CD4-positive, alpha-beta T cell treated with Interleukin-17A for 4 hours (primary cell): ENCODE measurements around the gene KCNK1.

Experiments used
- DNase-seq: peaks from one replicate; pipeline ENCODE4 v3.0.0-alpha.2; 2020; ENCODE audit warnings: mixed read lengths

Gene KCNK1

DNA sequence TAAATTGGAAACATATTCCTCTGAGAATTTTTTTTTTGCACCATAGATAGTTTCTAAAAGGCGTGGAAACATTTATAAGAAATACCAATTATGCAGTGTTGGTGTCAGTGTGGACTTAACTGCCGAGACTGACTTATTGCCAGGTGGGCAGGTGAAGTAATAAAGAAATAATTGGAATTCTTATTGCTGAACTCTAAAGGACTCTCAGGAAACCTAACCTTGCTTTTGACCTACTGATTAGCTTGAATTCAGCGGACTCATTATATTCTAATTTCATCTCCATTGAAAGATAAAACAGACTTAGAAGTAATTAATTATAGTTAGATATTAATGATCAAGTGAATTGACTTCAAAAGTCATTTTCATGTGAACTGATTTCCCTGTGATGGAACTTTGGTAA, 26.3 kb downstream of the KCNK1 start:
- no peak for DNase-seq

DNA sequence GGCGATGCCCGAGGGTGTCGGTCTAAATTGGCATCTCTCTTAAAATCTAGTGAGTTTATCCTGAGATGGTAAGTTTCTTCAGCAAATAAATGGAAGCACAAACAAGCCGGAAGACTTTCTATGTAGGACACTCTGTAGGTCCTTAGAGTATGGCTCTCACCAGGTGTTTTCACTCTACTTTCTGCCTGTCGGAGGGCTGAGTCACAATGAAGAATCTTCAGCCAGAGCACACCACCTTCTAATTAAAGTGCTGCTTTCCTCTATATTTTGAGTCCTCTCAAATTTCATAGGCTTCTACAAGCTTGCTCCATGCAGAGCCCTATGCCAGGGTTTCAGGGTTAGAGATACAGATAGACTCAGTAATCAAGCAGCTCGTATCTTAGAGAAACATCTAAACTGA, 27.1 kb downstream of the KCNK1 start:
- DNase-seq: no peak

- DNase-seq: no peak
Observed at GRCh38 chr1:233647073-233647472, 33.2 kb downstream of the KCNK1 start.

DNA sequence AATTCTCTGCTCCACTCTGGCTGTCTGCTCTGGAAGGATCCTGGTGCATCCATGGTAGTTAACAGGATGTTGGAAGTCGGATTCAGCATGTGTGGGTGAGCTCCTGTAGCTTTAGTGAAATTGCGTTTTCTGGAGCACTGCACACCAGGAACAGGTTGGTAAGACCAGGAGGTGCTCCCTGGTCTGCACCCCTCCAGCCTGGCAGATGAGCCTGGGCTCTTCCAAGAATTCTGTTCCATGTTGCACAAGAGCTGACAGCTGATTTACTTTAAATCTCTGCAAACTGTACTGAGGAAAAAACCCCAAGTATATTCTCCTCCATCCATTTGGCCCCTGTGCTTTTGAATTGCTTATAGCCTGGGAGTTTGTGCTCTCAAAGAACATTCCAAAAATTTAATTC, 33.7 kb downstream of the KCNK1 start:
- DNase-seq: no peak

- DNase-seq: no peak
Observed at GRCh38 chr1:233651061-233651460, 37.2 kb downstream of the KCNK1 start.

- DNase-seq: no peak
Observed at GRCh38 chr1:233651563-233652233, 37.8 kb downstream of the KCNK1 start.

GRCh38 chr1:233652526-233652925, 38.6 kb downstream of the KCNK1 start:
- no peak for DNase-seq

- DNase-seq: no peak
Observed at GRCh38 chr1:233654658-233655280, 40.9 kb downstream of the KCNK1 start.

- no peak for DNase-seq
Observed at GRCh38 chr1:233655301-233655740, 41.4 kb downstream of the KCNK1 start.

DNA sequence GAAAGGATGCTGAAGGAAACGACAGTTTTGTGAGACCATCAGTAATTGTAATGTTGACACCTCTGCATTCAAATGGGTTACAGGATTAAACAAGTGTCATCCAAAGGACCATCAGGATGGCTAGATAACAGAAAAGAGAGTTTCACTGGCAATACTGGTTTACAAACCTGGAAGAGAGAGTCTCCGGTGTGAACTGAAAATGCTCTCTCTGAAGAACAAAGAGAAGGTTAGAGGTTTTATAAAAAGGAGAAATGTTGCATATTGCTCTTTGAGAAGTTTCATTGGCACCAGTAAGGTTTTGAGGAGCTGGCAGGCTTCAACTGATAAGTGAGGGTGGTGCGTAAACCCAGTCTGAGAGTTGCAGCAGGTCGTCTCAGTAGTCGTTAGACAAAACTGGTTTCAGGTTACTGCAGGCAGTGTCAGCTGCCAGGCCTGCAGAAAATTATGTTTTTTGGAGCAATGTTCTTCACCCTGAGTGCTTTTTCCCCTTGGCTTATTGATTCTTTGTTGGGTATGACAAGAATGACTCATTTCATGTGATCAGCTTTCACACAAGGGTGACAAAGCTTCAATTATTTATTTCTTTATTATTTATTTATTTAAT, 42.2 kb downstream of the KCNK1 start:
- DNase-seq: no peak

GRCh38 chr1:233656687-233657086, 42.8 kb downstream of the KCNK1 start:
- DNase-seq: no peak

DNA sequence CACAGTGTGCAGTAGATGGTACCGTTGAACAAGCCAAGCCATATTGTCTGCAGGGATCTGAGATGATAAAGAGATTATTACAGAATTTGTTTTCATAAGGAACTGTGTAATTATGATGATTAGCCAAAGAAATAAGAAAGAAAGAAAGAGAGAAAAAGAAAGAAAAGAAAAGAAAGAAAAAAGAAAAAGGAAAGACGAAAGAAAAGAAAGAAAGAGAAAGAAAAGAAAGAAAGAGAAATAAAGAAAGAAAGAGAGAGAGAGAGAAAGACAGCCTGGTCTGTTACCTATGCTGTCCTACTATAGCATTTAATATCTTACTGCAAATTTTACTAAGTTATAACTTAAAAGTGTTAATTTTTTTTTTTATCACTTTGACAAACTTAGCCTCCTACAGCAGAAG, 43.6 kb downstream of the KCNK1 start:
- DNase-seq: no peak

DNA sequence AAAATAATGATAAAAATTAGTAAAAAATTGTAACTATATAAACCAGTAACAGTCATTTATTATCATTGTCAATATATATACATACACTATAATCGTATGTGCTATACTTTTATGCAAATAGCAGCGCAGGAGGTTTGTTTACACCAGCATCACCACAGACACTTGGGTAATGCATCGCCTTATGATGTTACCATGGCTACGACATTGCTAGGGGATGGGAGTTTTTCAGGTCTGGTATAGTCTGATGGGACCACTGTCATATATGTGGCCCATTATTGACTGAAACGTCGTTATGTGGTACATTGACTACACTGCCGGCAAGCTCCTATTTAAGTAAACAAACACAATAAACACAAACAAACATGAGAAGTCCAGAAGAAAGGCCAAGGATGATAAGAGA, 45.6 kb downstream of the KCNK1 start:
- DNase-seq: no peak

DNA sequence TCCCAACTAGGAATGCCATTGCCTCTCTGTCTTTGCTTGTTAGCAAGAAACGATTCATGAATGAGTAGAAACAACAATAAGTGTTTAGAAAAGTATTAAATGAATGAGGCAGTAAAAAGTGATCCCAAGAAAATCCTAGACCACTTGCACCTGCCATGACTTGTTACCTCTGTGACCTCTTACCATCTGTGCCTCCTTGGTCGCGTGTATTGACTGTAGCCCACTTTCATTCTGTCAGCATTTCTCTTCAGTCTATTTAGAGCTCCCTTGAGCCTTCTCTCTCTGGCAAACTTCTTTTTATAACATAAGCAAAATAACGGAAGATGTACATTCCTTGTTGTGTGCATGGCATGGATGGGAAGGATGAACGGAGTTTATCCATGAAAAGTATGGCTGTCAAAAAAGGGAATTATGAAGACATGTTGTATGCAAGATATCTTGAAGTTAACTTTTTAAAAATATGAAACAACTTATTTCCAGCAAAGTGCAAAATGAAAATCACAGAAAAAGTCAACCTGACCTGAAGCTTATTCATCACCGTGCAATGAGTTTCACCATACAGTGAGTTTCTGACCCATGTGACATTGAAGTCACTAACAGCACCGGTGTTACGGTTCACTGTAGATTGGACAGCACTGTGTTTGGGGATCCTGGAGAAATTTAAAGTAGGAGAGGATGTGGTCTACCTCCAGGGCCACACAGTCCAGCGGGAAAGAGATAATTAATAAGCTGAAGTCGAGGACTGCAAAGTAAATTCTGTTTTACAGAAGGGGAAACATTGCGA, 47.7 kb downstream of the KCNK1 start:
- no peak for DNase-seq

GRCh38 chr1:233662575-233663304, 48.8 kb downstream of the KCNK1 start:
- DNase-seq: no peak

DNA sequence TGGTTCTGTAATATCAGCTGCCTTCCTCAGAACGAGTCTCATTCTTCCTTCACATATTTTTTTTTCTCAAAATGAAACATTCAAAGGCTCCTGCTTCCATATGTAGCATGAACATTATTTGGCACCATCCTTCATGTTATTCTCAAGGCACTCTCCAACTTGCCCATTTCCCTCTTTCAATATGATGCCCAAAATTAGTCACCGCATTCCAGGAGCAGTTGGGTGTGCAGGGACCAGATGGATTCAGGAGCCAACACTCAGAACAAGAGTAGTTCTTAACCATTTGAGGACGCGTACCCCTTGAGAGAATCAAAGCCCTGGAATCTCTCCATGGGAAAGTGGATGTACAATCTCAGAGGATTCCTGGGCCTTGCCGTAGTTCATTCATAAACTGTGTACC, 50.3 kb downstream of the KCNK1 start:
- DNase-seq: no peak

DNA sequence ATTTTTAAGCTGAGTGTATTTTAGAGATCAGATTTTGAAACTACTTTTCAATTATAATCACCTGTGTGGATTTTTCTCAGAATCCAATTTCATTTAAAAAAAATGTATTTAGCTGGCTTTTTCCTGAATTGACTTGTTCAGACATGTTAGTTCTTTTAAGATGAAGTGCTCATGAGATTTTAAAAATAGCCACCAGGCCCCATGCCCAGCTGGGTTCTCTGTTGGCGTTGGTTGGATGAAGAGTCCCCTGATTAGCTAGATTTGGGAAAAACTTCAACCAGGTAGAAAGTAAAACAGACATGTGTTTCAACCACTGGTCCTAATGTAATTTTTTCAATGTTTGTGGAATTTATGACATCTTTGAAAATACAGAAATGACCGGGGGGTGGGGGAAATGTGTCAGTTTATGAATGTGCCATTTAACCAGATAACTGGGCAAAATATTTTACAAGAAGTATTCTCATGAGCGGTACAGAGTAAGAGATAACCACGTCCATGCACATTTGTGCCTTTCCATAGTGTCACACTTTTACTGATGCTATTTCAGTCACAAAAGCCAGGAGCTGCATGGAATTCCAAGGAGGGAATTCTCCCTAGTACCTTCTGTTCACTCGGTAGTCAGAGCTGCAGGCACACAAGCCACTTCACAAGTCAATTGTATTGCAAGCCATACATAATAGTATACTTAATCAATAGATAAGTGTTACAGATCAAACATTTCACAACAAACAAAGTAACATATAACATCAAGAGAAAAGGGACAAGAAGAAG, 51.1 kb downstream of the KCNK1 start:
- DNase-seq: no peak

GRCh38 chr1:233665575-233666270, 51.8 kb downstream of the KCNK1 start:
- no peak for DNase-seq

DNA sequence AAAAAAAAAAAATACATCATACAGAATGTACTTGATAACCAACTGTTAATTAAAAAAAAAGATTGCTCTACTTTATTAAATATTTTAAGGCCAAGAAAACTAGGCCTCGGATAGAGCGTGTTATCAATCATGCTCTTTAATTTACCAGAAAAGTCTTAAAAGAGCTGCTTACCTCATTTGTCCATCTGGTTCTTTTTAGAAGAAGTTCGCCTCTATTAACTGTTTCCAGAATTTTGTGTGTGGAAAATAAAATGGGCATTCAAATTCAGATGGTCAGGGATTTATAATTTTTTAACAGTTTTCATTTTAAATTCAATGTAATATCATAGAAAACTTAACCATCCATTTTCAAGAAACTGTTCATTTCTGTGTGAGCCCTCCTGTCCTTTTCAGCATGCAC, 53.8 kb downstream of the KCNK1 start:
- DNase-seq: no peak

DNA sequence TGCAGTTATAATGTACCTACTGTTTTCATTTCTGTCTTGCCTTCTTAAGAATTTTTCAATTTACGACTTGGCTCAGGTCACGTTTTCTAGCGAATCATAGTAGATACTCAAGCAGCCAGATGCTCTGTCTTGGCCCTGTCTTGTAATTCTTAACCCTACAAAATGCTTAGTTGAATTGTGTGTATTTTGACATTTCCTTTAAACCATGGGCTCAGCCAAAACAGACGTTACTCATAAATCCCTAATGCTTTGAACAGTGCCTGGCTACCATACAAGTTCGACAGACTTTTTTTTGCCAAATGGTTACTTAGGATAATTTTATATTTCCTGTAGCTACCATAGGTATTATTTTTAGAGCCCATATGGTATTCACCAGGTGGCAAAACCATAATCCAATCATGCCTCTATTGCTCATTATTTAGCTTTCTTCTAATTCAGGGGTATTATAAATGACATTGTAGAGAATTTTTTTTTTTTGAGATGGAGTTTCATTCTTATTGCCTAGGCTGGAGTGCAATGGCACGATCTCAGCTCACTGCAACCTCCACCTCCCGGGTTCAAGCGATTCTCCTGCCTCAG, 54.3 kb downstream of the KCNK1 start:
- no peak for DNase-seq

GRCh38 chr1:233668725-233669294, 54.9 kb downstream of the KCNK1 start:
- DNase-seq: no peak
